ENCODE measurements around the gene ERCC2. TPM values are rescaled to one million over a fixed set of nuclear protein-coding genes. Genes with fewer than 3 reads are reported as not detected.
"Not testable (repeated sequence)": the region's sequence is repeated elsewhere in the genome, so short reads cannot be mapped to it uniquely, and the experiment has no call there.

ERCC2 gene
- total RNA-seq, 1 donor from 2014 or later = 26.1 TPM

DNA sequence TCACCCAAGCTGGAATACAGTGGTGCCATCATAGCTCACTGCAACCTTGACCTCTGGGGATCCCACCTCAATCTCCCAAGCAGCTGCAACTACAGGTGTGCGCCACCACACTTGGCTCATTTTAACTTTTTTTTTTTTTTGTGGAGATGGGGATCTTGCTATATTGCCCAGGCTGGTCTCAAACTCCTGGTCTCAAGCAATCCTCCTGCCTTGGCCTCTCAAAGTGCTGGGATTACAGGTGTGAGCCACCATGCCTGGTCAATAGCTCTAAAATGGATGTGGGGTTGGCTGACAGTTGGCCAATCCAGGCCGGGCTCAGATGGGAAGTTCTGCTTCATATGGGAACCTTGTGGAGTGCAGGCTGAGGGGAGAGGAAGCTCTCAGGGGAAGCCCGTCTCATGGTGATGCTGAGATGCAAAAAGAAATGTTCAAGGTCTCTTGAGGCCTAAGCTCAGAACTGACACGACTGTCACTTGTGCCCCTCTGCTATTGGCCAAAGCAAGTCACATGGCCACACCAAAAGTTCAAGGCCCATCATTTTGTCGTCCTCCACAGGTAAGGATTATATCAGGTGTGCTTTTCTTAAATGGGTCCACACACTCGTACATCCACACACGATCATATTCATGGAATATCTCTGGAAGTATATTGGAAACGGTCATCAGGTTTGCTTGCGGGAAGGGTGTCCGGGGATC, 36.6 kb downstream of the ERCC2 start:
- no peak for DNase-seq (ENCODE audit: low spot score)

DNA sequence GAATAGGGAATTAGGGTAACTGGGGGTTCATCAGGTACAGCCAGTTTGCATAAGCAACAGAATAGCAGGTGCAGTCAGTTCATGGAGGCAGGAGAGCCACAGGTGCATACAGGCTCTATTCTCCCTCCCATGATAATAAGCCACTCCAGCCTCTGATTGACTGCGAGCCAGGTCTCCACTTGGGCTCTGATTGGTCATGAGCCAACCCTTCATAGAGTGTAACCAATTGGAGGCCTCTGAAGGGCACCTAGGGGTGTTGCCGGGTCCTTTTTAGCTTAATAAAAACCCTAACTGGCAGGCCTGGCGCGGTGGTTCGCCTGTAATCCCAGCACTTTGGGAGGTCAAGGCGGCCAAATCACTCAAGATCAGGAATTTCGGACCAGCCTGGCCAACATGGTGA, 39.0 kb downstream of the ERCC2 start:
- no peak for DNase-seq (ENCODE audit: low spot score)

DNA sequence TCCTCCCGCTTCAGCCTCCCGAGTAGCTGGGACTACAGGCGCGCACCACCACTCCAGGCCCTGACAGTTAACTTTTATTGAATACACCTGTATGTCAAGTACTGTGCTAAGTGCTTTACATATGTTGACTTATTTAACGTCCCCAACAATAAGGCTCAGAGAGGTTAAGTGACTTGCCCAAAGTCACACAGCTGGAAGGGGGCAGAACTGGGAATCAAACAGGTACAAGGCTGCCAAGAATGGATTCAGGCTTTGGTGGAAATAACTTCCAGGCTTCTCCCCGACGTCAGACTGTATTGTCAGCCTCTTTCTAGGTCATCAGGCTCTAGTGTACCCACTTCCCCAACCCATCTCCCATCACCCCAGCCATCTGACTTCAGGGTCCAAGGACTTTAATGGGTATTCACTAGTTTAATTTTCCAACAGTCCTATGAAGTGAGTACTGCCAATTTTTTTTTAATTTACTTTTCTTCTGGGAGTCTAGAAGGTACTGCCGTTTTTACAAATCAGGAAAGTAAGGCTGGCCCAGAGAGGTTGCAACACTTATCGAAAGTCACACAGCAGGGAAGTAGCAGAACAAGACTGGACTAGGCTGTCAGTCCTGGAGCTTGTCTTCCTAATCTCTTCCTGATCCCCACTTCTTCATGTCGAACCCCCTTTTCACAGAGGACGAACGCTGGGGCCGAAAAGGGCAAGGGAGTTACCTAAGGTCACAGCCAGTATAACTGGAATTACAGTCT, 42.8 kb downstream of the ERCC2 start:
- DNase-seq (ENCODE audit: low spot score) = no peak

DNA sequence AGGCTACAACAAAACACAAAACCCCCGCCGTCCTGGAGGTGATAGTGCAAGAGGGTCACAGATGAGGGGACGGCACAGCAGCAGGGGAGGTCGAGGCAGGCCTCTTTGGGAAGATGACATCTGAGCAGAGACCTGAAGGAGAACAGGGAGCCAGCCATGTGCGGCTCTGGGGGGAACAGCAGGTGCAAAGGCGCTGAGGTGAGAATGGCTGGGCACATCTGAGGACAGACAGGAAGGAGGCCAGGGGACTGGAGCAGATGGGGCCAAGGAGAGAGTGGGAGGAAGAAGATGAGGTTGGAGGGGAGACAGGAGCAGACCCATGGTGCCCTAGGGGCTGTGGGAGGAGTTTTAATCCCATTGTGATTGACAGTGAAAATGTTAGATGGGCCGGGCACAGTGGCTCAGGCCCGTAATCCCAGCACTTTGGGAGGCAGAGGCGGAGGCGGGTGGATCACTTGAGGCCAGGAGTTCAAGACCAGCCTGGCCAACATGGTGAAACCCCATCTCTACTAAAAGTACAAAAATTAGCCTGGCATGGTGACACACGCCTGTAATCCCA, 45.9 kb downstream of the ERCC2 start:
- DNase-seq (ENCODE audit: low spot score) = no peak

DNA sequence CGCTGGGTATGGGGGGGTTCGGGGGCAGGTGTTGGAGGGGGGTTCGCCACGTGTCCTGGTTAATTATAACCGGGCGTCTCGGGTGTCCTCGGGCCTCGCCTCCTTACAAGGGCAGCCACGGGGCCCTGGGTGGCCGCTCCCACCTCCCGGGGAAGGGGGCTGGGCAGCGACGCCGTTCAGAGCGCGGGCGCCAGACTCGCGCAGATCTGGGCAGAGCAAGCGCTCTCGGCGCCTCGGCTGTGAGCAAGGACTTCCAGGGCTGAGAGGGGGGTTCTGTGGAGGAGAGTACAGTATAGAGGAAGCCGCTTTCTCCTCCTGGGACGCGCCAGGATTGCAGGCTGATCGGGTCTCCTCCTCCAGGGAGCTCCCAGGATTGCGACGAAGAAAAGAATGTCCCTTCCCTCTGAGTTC, 46.7 kb downstream of the ERCC2 start:
- DNase-seq (ENCODE audit: low spot score) = no peak

DNA sequence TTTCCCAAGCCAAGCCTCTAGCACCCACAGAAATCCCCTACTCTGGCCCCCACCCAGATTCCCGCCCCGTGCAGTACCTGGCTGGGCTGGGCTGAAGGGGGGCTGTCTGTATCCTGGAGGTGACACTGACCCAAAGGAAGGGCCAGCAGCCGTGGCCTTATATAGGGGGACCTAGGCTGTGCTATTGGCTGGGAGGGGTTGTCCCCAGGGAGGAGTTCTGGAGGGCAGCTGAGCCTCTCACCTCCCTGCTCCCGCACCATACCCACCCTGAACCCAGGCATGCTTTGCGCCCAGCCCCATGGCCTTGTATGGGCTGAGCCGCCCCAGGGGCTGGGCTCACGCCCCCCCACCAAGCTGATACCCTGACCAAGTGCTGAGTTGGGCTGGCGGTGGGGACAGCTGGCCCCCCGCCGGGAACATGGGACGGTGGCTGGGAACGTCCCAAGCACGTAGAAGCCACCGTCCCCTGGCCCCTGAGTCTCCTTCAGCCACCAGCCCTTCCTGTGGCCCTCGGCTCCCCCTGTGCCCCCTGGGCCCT, 47.6 kb downstream of the ERCC2 start, which contains the start of gene CKM:
CKM (minus strand) TSS at position 132 of the 538 bp plus-strand sequence. CDS start 3,162 bp downstream, outside the sequence.
- no peak for DNase-seq (ENCODE audit: low spot score)

DNA sequence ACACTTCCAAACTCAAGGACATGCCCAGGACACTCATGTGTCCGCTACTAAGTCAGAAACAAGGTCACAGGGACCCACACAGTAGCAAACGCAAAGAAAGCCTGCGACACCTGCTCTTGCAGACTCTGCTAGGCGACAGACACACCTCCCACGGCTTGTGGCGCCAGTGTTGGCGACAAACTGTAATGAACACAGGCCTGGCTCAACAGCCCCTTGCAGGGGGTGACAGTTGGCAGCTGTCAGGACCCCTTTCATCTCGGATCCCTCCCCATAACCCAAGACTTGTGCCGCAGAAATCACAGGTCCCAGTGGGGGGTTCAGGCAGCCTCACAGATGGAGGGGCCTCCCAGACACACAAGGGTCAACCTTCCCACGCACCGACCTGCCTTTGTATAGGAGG, 48.1 kb downstream of the ERCC2 start:
- no peak for DNase-seq (ENCODE audit: low spot score)

DNA sequence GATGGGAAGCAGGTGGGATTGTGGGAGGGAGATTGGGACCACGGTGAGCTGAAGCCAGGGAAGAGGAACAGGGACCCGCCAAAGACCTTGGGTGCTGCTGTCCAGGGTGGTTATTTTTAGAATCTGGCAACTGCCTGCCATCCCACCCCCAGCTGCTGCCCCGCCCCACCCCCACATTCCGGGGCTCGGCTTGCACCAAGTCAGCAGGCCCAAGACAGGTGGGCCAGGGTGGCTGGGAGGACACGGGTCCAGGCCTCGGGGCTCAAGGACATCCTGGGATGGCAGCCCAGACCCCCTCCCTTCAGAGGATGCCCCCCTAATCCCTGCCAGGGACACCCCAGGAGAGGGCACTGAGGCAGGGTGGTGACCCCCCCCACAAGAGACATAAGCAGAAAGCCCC, 48.5 kb downstream of the ERCC2 start:
- DNase-seq (ENCODE audit: low spot score) = no peak

DNA sequence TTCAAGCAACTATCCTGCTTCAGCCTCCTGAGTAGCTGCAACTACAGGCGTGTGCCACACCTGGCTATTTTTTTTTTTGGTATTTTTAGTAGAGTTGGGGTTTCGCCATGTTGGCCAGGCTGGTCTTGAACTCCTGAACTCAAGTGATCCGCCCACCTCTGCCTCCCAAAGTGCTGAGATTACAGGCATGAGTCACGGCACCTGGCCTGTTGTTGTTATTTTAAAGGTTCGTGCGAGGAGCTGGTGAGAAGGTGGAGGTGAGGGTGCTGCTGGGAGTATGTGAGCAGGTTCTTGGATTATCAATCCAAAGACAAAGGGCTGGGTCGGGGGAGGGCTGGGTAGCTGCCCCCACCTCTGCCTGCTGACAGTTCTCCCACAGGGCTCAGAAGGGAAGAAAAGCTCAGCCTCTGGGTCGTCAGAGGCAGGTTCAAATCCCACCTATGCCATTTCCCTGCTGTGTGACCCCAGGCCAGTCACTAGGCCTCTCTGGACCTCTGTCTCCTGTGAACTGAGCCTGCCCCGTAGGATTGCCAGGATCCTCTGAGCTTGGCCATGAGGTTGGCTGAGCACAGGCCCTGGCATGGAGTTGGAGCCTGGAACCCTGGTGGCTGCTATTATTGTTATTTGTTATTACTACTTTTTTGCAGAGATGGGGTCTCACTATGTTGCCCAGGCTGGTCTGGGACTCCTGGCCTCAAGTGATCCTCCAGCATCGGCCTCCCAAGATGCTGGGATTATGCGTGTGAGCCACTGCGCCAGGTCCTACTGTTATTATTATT, 49.2 kb downstream of the ERCC2 start:
- no peak for DNase-seq (ENCODE audit: low spot score)

DNA sequence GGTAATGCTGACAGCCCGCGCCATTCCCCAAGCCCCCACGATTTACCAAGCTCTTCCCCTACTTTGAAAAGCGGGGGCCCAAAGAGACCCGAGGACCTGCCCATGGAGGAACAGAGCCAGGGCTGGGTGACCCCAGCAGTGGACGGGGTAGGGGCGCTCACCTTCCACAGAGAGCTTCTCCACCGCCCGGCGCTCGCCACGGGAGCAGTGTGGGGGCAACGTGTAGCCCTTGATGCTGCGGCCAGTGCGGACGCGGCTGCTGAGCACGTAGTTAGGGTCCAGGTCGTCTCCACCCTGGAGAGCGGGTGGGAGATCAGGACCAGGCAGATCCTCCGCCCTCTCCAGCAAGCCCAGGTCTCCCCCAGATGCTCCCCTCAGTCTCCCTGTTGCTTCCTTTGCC, 55.1 kb downstream of the ERCC2 start:
- DNase-seq (ENCODE audit: low spot score) = no peak

DNA sequence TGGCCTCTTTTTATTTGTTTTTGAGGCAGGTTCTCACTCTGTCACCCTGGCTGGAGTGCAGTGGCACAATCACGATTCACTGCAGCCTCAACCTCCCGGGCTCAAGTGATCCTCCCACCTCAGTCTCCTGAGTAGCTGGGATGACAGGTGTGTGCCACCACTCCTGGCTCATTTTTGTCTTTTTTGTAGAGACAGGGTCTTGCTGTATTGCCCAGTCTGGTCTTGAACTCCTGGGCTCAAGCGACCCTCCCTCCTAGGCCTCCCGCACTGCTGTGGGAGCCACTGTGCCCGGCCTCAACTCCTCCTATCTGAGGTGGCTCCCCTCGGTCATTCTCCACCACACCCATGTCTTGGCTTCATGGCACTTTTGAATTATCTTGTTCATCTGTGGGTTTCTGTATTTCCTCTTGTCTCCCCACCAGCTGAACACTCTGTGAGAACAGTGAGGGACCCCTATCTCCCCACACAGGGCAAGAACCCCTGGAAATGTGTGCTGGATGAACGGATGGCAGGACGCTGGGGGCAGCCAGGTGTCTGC, 55.6 kb downstream of the ERCC2 start:
- DNase-seq (ENCODE audit: low spot score) = no peak

DNA sequence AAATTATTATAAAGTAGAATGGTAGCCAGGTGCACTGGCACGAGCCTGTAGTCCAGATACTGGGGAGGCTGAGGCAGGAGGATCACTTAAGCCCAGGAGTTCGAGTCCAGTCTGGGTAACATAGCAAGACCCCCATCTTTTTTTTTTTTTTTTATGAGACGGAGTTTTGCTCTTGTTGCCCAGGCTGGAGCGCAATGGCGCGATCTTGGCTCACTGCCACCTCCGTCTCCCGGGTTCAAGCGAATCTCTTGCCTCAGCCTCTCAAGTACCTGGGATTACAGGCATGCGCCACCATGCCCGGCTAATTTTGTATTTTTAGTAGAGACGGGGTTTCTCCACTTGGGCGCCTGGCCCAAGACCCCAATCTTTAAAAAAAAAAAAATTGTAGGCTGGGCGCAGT, 58.1 kb downstream of the ERCC2 start:
- not testable (repeated sequence) for DNase-seq (ENCODE audit: low spot score)

DNA sequence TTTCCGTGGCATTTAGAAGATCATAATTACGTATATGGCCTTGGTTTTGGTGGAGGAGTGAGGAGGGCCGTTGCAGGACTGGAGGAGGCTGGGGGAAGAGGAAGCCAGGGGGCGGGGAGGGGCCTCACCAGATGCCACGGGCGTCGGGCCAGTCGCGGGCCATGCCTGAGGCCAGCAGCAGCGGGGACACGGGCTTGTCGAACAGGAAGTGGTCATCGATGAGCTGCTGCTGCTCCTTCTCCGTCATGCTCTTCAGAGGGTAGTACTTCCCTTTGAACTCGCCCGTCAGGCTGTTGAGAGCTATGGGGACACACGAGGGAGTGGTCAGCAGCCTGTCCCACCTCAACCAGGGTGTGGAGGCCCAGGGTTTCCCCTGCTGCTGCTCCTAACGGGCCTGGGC, 58.8 kb downstream of the ERCC2 start:
- DNase-seq (ENCODE audit: low spot score) = no peak

DNA sequence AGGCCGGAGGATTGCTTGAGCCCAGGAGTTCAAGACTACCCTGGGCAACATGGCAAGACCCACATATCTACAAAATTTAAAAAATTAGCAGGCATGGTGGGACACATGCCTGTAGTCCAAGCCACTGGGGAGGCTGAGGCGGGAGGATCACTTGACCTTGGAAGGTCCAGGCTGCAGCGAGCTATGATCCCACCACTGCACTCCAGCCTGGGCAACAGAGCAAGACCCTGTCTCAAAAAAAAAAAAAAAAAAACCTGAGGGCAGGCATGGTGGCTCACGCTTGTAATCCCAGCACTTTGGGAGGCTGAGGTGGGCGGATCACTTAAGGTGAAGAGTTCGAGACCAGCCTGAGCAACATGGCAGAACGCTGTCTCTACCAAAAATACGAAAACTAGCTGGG, 61.1 kb downstream of the ERCC2 start:
- DNase-seq (ENCODE audit: low spot score) = not testable (repeated sequence)

DNA sequence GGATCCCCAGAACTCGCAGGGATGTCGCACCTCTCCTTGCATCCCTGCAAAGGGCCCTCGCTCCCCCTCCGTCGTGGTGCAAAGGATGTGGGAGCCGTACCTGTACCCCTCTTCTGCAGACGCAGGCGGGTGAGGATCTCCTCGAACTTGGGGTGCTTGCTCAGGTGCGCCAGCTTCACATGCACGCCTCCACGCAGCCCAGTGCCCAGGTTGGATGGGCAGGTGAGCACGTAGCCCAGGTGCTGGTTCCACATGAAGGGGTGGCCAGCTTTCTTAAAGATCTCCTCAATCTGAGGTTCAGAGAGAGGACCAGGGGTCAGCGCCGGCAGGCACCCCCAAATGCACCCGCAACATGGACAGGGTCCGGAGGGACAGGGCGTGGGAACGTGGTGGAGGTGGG, 63.0 kb downstream of the ERCC2 start:
- no peak for DNase-seq (ENCODE audit: low spot score)

DNA sequence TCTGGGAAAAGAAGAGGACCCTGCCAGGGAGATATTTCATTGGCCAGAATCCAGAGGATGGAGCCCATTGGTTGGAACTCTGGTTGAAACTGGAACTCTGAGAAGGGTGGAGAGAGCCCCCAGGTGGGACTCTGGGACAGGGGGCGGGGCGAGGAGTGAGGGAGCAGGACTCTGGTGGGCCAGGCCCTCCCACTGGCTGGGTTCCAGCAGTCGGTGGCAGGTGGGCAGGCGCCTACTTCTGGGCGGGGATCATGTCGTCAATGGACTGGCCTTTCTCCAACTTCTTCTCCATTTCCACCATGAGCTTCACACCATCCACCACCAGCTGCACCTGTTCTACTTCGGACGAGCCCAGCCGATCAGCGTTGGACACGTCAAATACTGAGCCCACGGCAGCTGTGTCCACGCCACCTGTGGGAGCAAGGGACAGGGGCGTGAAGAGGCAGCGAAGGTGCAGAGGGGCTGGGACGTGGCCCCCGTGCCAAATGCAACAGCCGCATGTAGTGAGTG, 63.8 kb downstream of the ERCC2 start:
- no peak for DNase-seq (ENCODE audit: low spot score)

DNA sequence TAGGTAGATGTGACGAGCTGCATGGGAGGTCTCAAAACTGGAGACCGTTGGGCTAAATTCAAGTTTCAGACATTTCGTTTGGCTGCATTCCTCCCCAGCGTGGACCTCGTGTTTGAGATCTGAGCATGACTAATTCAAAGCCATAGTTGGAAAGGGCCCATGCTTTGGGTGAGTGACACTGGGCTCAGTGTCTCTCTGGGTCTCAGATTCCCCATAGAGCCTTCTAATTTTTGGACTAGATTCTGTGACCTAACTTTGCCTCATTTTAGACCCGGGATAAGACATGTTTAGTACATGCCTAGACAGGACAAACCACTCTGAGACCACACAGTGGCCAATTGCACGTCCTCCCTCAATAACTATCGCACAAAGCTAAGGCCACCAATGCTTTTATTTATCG, 64.3 kb downstream of the ERCC2 start:
- DNase-seq (ENCODE audit: low spot score) = no peak

DNA sequence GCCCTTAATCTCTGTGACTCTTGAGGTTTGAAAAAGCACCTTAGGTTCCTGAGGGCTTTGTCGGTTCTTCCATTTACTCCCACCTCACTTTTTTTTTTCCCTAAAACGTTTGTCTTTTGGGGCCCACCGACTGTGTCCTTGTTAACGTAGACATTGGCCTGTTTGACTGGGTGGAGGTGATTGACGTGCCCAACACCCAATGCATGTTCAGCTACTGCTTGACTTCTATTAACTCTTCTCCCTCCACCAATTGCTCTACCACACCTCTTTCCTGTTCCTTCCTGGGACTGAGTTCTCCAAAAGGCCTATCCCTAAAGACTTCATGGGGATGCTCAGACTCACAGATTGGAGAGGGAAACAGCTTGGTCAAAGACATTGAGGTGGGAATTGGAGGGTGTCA, 65.0 kb downstream of the ERCC2 start:
- no peak for DNase-seq (ENCODE audit: low spot score)

DNA sequence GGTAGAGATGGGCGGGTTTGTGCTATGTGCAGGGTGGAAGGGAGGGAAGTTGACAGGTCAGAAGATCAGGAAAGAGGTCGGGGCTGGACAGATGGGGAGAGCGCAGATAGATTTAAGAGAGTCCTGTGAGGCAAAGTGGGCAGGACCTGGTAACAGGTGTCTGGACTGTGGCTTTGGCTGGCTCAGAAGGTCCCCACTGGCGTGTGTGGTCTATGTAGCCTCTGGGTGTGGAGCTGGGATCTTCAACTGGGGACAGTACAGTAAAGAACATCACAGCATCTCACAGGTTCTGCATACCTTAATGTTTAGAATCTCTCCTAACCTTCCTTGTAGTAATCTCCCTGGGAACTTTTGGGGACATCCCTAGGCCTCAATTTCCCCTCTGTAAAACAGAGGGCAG, 65.4 kb downstream of the ERCC2 start:
- DNase-seq (ENCODE audit: low spot score) = no peak

DNA sequence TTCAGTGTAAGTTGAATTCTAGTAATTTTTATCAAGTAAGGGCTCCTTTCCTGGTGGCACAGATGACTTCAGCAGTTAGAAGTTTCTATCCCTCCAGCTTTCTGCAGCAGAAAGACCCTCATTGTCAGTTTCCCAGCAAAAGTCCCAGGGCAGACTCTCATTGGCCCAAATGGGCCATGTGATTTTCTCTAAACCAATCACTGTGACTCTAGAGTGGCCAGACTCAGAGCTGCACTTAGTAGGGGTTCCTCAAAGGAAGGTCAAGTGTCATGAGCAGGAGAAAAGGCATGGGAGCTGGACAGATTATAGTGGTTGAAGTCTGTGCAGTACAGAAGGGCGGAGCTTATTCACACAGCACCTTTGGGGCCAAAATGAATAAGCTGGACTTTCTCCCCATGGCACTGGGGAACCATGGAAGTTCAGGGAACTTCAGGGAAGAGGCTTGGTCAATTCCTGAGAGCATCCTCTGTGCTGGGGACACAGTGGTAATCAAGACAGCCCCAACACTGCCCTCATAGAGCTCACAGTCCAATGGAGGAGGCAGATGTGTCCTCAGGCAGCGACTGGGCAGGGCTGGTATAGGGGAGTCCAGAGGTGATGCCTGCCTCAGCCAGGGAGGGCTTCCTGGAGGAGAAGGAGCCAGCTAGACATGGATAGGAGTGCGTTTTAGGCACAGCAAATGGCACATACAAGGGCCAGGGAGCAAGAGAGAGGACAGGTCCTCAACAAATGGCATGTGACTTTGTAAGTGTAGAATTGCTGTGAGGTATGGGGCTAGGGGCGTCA, 66.0 kb downstream of the ERCC2 start:
- no peak for DNase-seq (ENCODE audit: low spot score)

All from ureter (tissue), 1 donor.